ENCODE data around the gene LRRN2.

LRRN2 gene

GRCh38 chr1:204645251-204645650 is 40.3 kb downstream of the LRRN2 start:
- TF ChIP-seq TAF1 (IDR thresholded peaks at IDR 0.05; ENCODE audit: borderline replicate concordance, insufficient read depth, low read length) (no peak), POLR2AphosphoS5 (IDR thresholded peaks at IDR 0.05; ENCODE audit: low read depth, low read length) (no peak), SIN3A (IDR thresholded peaks at IDR 0.05; ENCODE audit: borderline replicate concordance, insufficient read depth, low read length) (no peak), REST (IDR thresholded peaks at IDR 0.05; ENCODE audit: insufficient read depth in 1 of 2, low read depth in 2 of 2, low read length in 2 of 2) (no peak), FOXP2 (optimal IDR thresholded peaks at IDR 0.05; ENCODE audit: borderline replicate concordance, extremely low read depth, extremely low read length, insufficient read depth) (no peak)

- TF ChIP-seq REST (IDR thresholded peaks at IDR 0.05; ENCODE audit: insufficient read depth in 1 of 2, low read depth in 2 of 2, low read length in 2 of 2) (no peak), POLR2AphosphoS5 (IDR thresholded peaks at IDR 0.05; ENCODE audit: low read depth, low read length) (no peak), SIN3A (IDR thresholded peaks at IDR 0.05; ENCODE audit: borderline replicate concordance, insufficient read depth, low read length) (no peak), FOXP2 (optimal IDR thresholded peaks at IDR 0.05; ENCODE audit: borderline replicate concordance, extremely low read depth, extremely low read length, insufficient read depth) (no peak), TAF1 (IDR thresholded peaks at IDR 0.05; ENCODE audit: borderline replicate concordance, insufficient read depth, low read length) (no peak)
Measured at GRCh38 chr1:204643503-204643902, 42.0 kb downstream of the LRRN2 start.

GRCh38 chr1:204641936-204642335 is 43.6 kb downstream of the LRRN2 start:
- TF ChIP-seq REST (IDR thresholded peaks at IDR 0.05; ENCODE audit: insufficient read depth in 1 of 2, low read depth in 2 of 2, low read length in 2 of 2): no peak
- TF ChIP-seq FOXP2 (optimal IDR thresholded peaks at IDR 0.05; ENCODE audit: borderline replicate concordance, extremely low read depth, extremely low read length, insufficient read depth): no peak
- no peak for TF ChIP-seq TAF1 (IDR thresholded peaks at IDR 0.05; ENCODE audit: borderline replicate concordance, insufficient read depth, low read length)
- TF ChIP-seq SIN3A (IDR thresholded peaks at IDR 0.05; ENCODE audit: borderline replicate concordance, insufficient read depth, low read length): no peak
- no peak for TF ChIP-seq POLR2AphosphoS5 (IDR thresholded peaks at IDR 0.05; ENCODE audit: low read depth, low read length)

- TF ChIP-seq REST (IDR thresholded peaks at IDR 0.05; ENCODE audit: insufficient read depth in 1 of 2, low read depth in 2 of 2, low read length in 2 of 2) (no peak), POLR2AphosphoS5 (IDR thresholded peaks at IDR 0.05; ENCODE audit: low read depth, low read length) (no peak), SIN3A (IDR thresholded peaks at IDR 0.05; ENCODE audit: borderline replicate concordance, insufficient read depth, low read length) (no peak), TAF1 (IDR thresholded peaks at IDR 0.05; ENCODE audit: borderline replicate concordance, insufficient read depth, low read length) (no peak), FOXP2 (optimal IDR thresholded peaks at IDR 0.05; ENCODE audit: borderline replicate concordance, extremely low read depth, extremely low read length, insufficient read depth) (no peak)
Measured at GRCh38 chr1:204641455-204641854, 44.1 kb downstream of the LRRN2 start.

GRCh38 chr1:204640578-204640977 is 45.0 kb downstream of the LRRN2 start:
- TF ChIP-seq TAF1 (IDR thresholded peaks at IDR 0.05; ENCODE audit: borderline replicate concordance, insufficient read depth, low read length): no peak
- TF ChIP-seq POLR2AphosphoS5 (IDR thresholded peaks at IDR 0.05; ENCODE audit: low read depth, low read length): no peak
- TF ChIP-seq SIN3A (IDR thresholded peaks at IDR 0.05; ENCODE audit: borderline replicate concordance, insufficient read depth, low read length): no peak
- TF ChIP-seq REST (IDR thresholded peaks at IDR 0.05; ENCODE audit: insufficient read depth in 1 of 2, low read depth in 2 of 2, low read length in 2 of 2): no peak
- TF ChIP-seq FOXP2 (optimal IDR thresholded peaks at IDR 0.05; ENCODE audit: borderline replicate concordance, extremely low read depth, extremely low read length, insufficient read depth): no peak

Measured in PFSK-1 (cell line).